Stimulated activated CD8-positive, alpha-beta memory T cell treated with anti-CD3 and anti-CD28 coated beads, Interleukin-15, amount 100 ng/mL, for 24 hours (primary cell): Measurements from ENCODE around the gene ZNF827.

Experiments
- DNase-seq: peaks from one replicate; pipeline ENCODE4 v3.0.0-alpha.2; 2020; ENCODE audit warnings: low read depth

The ZNF827 gene

DNA sequence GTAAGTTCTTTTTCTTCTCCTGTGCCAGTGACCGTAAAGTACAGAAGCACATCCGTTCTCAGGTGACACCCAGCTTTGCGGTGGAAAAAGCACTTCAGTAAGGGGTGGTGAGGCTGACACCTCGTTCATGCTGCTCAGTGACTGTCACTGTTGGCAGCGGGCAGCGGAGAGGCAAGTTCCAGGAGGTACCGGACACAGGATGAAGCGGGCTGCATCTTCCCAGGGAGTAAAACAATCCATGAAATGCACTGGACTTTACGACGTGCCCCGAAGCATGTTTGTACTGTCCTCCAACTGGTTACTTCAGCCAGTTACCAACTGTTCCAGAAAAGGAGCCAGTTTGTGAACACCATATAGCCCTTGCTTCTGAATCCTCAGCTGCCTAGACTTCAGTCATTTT is 110.7 kb downstream of the ZNF827 start:
- no peak for DNase-seq

DNA sequence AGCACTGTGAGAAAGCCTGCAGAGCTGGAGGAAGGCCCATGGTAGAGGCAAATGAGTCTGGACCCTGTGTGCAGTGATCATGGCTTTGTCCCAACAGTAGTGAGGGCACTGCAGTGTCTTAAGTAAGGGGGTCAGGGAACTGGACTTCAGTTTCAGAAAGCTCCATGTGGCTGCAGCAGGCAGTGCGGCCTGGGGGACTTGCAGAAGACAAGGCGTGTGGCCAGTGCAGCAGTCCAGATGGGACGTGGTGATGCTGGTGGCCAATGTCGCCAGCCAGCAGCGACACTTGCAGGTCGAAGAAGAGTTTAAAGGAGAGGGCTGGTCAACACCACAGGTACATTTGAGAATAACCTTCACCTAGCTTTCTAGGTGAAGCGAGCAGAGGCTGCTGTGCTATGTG is 113.4 kb downstream of the ZNF827 start:
- no peak for DNase-seq

DNA sequence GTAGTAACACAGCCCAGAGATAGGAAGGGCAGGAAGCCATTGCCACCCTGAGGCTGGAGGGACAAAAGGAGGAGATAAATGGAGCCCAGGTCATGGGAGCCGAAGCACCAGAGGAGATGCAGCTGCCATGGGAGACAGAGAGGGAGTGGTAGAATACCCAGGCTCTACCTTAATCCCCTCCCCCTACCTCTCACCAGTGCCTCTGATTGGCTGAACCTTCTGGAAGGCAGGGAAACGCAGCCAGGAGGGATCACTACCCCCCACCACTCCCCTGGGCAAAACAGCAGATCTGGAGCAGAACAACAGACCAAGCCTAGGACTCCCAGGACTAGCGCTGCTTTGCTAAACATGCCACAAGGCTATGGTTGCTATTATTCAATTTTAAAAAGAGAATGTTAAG is 114.2 kb downstream of the ZNF827 start:
- DNase-seq: no peak

DNA sequence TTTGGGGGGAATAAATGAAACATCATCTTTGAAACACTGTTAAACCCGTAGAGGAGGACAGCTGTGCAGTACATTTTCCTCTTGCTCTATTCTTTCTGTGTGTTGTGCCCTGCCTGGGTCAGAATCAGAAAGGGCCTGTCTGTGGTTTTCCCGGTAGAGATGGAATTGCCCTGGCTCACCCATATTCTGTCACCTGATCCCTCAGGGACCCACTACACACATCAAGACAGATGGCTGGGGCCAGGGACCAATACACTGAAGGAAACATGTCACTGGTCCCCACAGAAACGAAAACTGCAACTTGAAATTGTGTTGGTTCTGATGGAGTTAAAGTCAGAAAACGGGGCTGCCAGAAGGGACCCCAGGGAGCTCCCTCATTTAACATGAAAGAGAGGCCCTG is 114.9 kb downstream of the ZNF827 start:
- no peak for DNase-seq

DNA sequence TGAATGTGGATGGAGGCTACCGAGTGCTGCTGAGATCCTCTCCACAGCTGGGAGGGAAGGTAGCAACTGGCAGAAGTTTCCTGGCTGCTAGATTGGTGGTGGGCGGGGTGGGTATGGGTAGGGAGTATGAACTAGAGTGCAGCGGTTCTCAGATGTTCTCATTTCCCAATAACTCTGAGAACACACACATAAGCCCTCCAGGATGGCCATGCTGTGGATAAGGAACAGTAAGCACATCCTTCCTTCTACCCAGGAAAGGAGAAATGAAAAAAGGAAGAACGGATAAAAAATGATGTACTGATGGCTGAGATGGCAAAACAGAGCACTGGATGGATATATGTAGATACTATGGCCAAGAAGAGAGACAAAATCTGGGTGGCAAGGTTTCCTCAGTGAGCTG is 116.0 kb downstream of the ZNF827 start:
- DNase-seq: no peak

DNA sequence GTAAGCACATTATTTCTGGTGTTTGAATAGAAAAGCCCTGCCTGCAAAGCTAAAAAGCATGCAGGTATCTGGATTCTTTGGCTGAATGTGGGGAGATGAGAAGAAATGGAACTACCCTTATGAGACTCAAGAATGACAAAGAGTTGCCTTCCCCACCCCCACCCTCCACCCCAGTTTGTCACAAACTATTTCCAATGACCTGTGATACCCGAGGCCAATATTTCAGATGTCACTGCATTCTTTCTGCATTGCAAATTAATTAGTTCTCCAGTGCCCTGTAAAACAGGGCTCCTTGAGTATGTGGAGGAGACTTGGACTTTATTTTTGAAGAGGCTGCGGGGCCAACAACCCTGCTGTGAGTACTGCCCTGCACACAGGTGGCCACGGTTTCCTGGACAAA is 116.4 kb downstream of the ZNF827 start:
- DNase-seq: no peak

DNA sequence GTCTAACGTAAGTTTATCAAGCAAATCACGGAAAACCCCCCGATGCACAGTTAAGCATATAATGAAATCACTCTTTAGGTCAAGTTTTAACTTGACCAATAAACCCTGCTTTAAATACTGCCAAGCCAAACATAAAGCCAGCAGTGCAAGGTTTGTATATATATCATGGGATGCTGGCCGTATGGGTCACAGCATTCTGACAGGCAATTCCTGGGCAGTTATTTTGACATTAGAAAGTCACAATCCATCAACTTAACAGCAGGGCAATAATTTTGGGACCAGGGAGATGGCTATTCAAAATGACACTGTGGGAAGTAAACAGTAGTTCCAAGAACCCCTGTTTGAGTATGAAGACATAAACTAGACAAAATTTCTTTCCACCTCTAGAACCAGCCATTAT is 116.9 kb downstream of the ZNF827 start:
- no peak for DNase-seq

DNA sequence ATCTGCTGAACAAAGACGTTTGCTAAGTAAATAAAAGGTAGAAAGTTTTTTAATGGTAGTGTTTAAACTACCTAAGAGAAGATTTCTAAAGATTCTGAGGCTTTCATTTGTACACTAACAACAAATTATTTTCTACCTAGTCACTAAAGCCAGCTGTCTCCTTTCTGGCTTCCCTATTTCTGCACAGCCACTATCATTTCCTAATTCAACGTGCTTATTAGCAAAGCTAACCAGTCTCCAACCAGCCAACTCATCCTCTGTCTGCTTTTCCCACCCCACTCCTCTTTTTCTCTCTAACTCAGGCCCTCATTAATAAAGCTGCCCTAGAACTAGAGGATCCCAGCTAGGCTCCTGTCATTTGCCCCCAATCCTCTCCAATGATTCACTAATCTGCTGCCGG is 118.2 kb downstream of the ZNF827 start:
- no peak for DNase-seq

DNA sequence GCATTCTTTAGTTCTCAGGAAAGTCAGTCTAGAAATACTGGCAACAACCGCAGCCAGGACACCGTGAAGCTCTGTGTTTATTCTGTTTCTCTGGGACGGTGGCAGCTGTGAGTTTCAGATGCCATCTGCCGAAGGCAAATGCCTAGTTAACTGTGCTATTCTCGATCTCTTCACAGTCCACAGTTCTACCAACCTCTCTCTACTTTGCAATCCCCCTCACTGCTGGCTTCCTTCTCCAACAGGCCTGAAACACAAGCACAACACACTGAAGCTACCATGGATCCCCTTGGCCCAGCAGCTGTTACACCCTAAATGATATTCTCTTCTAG is 118.8 kb downstream of the ZNF827 start:
- DNase-seq: no peak

DNA sequence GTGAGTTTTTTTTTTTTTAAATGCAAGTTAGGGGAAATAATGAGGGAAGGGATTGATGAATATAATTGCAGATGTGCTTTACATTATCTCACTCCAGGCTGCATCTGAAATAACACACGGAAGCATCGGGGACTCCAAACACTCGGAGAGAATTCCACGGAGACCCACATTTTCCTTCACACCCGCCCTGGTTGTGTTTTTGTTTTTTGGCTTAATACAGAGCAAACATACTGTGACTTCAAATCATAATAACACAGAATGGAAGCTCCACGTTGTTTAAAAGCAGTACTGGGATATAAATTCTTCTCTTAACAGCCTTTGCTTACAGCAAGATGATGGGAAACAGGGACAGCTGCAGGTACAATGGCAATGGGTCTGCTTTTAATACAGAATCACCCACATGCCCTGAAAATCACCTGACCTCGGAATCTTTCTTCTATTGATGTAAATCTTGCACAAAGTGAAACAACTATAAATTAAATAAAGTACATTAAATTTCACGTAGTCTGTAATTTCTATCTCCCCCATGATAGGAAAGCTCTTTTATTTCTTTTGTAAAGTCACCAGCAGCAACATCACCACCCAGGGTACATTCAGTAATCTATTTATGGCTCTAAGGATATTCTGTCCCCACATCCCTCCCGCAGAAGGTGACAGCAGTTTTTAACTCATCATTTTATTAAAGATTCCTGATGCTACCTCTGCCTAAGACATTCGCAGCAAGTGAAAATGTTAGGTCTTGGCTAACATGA is 119.3 kb downstream of the ZNF827 start:
- no peak for DNase-seq

DNA sequence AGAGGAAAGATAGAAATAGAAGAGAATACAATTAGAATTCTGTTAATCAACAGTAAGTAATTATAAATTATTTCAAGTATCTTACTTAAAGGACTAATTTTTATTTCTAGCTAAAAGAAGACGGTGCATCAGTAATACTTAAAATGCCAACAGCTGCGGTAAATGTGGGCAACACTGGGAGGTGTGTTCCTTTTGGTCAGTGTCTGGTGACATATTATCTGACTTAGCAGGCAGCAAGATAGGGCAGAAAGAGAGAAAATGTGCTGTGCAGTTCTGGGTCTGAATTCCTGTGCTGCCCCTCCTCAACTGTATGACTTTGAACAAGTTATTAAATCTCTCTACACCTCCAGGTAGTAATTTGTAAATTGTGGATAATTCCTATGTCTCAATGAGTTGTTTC is 120.6 kb downstream of the ZNF827 start:
- no peak for DNase-seq

DNA sequence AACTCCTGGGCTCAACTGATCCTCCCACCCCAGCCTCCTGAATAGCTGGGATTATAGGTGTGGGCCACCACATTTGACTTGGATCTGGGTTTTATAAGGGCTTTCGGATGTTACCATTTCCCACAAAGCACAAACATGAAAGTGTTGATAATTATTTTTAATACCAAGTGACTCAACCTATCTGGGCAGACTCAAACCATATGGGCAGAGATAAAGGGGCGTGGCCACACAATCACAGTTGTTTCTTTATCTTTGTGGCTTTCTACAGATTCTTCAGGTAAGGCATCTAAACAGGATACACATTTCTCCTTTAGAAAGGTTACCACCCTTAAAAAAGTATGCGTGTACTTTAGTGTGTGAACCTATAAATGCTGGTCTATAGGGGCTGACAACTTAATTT is 122.5 kb downstream of the ZNF827 start:
- DNase-seq: no peak

DNA sequence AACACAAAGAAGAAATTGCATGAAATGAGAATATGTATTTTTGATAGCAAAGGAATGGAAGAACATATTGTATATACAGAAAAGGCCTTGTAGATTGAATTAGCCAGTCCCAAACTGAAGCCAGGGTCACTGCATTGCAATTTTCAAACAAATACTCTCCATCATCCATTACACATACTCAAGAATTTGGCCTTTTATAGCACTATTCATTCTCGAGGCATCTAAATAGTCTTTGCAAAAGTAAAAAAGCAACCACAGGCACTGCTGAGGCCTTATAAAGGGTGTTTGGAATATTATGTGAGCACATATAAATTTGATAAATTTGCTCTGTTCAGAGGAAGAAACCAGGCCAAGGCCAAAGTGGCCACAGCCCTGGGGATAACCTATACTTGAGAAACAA is 123.0 kb downstream of the ZNF827 start:
- DNase-seq: no peak

DNA sequence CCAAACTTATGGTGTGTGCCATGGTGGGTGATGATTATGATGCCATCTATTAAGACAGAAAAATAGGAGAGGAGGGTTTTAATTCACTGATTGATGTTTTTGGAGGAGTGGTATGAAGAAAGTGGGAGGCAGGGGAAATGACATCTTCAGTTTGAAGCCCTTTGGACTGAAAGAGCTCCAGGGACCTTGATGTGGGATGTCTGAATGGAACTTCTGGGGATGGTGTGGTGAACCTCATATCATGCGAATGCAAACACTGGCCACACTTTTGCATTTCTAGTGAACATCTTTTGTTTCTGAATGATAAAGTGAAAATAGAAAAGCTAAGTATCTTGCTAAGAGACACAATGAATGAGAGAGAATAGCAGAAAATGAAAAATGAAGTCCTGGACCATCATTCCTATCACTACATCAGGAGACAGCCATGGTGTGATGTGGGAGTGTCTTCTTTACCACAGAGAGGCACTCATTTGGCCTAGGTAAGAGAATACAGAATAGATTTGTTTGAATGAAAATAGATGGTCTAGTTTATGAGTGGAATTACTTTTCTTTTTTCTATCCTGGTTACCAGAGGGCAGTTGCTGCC is 123.5 kb downstream of the ZNF827 start:
- DNase-seq: no peak

DNA sequence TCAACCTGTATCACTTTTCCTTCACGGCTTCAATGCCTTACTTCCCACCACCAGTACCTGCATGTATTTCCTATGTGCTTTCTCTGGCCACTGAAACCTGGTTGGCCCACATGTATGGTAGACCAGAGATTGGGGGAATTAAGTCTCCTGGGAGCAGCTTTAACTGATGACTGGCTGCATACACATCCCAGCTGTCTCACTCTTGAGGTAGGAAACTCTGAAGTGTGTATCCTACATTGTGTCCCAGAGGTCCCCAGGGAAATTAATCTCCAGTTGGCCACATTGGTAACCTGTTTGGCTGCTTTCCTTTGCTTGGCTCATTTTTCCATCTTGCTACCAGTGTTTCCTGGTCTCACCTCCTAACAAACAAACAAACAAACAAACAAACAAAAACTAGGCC is 124.4 kb downstream of the ZNF827 start:
- DNase-seq: no peak

DNA sequence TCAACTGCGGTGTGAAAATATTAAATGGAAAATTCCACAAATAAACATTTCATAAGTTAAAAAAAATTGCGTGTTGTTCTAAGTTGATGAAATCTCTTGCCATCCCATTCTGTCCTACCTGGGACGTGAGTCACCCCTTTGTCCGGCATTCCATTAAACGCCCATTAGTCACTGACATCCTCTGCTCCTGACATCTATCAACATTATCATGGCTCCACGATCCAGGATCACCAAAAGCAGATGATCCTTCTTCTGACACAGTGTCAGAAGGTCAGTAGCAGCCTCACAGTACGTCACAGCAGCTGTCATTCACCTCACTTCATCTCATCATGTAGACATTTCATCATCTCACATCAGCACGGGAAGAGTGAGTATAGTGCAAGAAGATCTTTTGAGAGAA is 125.7 kb downstream of the ZNF827 start:
- no peak for DNase-seq

DNA sequence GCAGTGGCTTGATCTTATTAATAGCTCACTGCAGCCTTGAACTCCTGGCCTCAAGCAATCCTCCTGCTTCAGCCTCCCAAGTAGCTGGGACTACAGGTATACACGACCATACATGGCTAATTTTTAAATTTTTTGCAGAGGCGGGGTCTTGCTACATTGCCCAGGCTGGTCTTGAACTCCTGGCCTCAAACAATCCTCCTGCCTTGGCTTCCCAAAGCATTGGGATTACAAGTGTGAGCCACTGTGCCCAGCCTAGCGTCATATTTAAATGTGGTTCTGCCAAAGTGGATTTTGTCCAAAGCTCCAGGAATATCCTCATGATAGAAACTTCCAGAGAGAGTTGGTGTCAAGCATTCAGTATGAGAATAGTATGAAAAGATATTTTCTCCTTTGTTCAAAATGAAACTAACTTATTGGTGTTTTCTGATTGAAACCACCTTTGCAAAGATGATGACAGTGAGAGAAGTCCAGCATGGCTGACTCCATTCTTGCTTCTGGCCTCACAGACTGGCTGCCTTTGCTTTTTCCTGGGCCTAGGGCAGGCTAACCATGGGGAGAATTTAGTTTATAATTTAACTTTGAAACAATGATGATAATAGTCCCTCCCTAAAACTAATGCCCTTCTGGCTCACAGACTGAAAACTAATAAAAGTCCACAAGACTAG is 129.6 kb downstream of the ZNF827 start:
- no peak for DNase-seq

DNA sequence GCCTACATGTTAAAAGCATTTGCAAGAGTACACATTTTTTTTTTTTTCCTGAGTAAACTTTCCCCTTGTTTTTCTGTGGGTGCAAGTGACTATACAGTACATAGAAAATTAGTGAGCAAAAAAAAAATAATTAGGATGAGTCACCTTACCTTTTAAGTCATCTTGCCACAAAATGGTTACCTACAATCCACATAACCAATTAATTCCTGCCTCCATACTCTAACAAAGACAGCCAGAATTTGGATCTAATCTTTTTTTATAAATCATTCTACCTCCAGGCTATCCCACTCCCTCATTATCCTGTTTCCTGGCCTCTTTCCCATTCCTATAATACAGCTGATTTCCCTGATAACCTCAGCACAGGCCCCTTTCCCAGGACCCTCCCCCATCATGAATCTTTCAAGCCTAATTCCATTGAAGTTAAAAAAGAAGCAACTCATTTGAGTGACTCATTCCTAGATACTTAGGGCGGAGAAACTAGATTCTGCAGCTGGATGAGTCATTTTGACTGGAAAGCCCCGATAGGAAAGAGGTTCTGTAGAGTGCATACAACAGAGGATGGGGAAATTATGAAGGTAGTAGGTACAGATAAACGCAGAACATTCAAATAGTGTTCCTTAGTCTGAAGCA is 130.5 kb downstream of the ZNF827 start:
- no peak for DNase-seq

DNA sequence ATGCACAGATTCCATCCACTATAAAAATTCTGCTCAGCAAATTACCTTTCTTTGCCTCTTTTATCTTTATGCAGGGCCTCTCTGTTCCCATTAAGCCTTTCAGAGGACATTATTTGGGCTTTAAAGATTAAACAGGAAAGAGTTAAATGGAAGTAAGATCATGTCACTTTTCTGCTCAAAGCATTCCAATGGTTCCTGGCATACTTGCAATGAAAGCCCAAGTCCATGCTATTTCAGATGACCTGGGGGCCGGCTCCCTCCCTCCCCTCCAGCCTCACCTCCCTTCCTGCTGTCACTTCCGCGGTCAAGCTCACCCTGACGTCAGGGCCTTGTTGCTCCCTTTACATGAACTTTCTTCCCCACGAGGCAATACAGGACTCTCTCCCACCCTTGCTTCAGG is 133.1 kb downstream of the ZNF827 start:
- no peak for DNase-seq

DNA sequence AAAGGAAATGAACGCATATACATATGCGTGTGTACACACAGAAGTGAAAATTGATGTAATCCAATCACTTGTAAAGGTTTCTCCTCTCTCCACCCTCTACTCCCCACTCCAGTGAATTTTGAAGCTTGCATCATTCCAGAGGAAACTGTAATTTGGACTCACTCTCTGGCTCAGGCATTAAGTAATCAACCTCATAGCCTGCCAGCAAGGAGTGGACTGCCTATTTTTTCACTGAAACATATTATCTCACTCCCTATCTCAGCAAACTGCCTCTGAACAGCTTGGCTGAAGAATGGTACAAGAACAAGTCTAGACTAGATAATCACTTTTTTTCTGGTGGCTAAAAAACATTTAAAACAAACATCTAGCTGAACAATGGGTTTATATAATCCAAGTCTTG is 134.5 kb downstream of the ZNF827 start:
- DNase-seq: no peak

DNA sequence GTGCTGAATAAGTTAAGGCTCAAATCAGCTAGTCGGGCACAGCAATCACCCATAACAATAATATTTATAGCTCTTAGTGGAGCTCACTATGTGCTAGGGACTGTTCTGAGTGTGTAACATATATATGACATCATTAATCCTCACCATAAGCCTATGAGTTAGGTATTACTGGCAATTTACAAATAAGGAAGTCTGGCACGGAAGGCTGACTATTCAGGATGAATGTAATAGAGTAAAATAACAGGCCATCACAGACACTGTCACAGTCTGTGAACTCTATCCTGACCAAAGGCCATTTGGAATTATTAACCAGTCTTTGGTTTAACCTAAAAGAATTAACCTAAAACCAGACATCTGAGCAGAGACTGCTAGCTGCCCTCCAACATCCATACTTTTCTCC is 139.4 kb downstream of the ZNF827 start:
- no peak for DNase-seq

DNA sequence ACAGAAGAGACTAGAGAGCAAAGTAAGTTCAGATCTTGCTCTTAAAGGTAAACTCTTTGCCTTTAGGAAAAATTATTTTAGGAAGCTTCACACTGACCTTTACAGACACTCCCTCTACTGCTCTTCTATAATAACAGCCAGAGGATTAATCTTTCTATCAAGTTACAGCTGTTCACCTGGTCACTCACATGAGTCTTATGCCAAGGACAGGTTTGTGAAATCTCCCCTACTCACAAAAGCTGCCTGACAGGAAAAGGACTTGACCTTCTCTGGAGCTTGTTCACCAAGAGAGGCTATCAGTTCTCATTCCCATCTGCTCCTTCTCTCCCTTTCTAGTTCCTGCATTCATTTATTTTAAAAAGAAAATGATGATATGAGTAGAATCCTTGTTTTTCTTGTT is 141.3 kb downstream of the ZNF827 start:
- no peak for DNase-seq

DNA sequence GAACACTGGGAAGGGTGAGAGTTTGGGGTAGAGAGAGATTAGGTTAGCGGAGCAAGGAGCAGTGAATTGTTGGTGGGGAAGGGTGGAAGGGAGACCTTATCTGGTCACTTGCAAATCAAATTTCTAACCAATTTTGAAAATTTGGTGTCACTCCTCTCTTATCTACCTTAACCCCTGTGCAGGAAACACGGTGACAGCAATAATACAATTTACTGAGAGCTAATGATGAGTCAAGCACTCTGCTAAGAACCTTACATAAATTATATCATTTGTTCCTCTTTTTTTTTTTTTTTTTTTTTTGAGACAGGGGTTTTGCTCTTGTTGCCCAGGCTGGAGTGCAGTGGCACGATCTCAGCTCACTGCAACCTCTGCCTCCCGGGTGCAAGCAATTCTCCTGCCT is 142.3 kb downstream of the ZNF827 start:
- no peak for DNase-seq
